Ovary (tissue), 9 donors: Measurements from ENCODE around the gene SCG5. TPM values are rescaled to one million over a fixed set of nuclear protein-coding genes. Genes with fewer than 3 reads are reported as not detected.

Experiments
- DNase-seq, 5 donors: peaks; one replicate each; pipeline ENCODE4 v3.0.0-alpha.2; 2019 to 2020
- H3K27ac ChIP-seq, 2 donors: fragments of 200-600 bp; one replicate each; pipeline versions ENCODE4 v1.5.1 to v1.8.0; 2019 to 2022
- H3K27me3 ChIP-seq: fragments of 200-600 bp; one replicate; pipeline ENCODE4 v1.8.0; 2022
- H3K36me3 ChIP-seq: fragments of 200-600 bp; sonication (generic); one replicate; pipeline ENCODE4 v1.5.1; 2019
- H3K4me1 ChIP-seq: one replicate; pipeline ENCODE4 v1.8.1; 2013; ENCODE audit warnings: mild to moderate bottlenecking, moderate library complexity; ENCODE audit not compliant: insufficient read depth
- H3K4me3 ChIP-seq: fragments of 200-600 bp; sonication (generic); one replicate; pipeline ENCODE4 v1.5.1; 2017
- H3K9me3 ChIP-seq, 2 donors: fragments of 200-600 bp in 1 of 2; sonication (generic) in 1 of 2; one replicate each; pipeline versions ENCODE4 v1.5.1 to v1.8.1; 2013 to 2019; ENCODE audit warnings: mild to moderate bottlenecking in 1 of 2, moderate library complexity in 1 of 2
- EP300 ChIP-seq: sonication (generic); formaldehyde crosslinking; IDR thresholded peaks from one replicate; pipeline ENCODE4 v1.6.1; 2017; ENCODE audit warnings: antibody characterized with exemption
- POLR2A ChIP-seq: fragments of 450-650 bp; IDR thresholded peaks from one replicate; pipeline ENCODE4 v1.6.1; 2017; ENCODE audit warnings: antibody characterized with exemption, mild to moderate bottlenecking, moderate library complexity
- WGBS, 3 donors: extraction: QIAGEN DNeasy Blood & Tissue Kit in 1 of 3; methylation state at CpG; one replicate each; pipeline versions ENCODE4 v1.1.5 to v1.1.7; 2013 to 2017; 5-methylcytosine and 5-hydroxymethylcytosine counted together
- intact Hi-C, 4 donors: fragments of 100-400 bp; cut with DNase I; formaldehyde crosslinking; loops; one replicate each; pipeline versions ENCODE4 v1.11.0 to v1.15.1; 2022 to 2023
- polyA plus RNA-seq, 2 donors: library from polyadenylated mRNA; stranded (reverse); fragments of 200-250 nt in 1 of 2; fragments of 350-450 nt in 1 of 2; fragmentation: Illumina TruSeq in 1 of 2; extraction: RNeasy Lipid Tissue Mini Kit (QIAGEN cat#74804) in 1 of 2; gene quantifications; one replicate each; pipeline ENCODE4 v1.2.3, GENCODE V29; 2013 to 2014
- total RNA-seq, 7 donors: library from RNA; depleted of rRNA in 2 of 7; stranded (reverse); fragments of >200 nt in 2 of 7; fragmentation: NEBNext Ultra II Directional in 3 of 7; extraction: Animal tissue kit (Norgen Biotek cat#: 25700) in 3 of 7; gene quantifications; one replicate each; pipeline versions ENCODE4 v1.1.0 to v1.2.4, GENCODE V29; 2016 to 2023
- TF ChIP-seq, protein P1 (sequence below), 3 donors: fragments of 450-650 bp in 2 of 3; fragments of 200-600 bp in 1 of 3; IDR thresholded peaks; one replicate each; pipeline versions ENCODE4 v1.5.1 to v1.8.0; 2016 to 2022; ENCODE audit warnings: antibody characterized with exemption in 3 of 3, mild to moderate bottlenecking in 1 of 3
- donor health status: DM: no; HTN: no; CAD: no; lungs with moderate emphysema.
- donor health status: DM: no; HTN: no; CAD: no.
- donor health status: Bipolar disorder and iron deficiency.
- donor health status: DM: yes; HTN: yes; CAD: no.
- donor health status: DM: no; HTN: no; CAD: no.
- donor health status: DM: yes; HTN: yes; CAD: no.

Gene SCG5
- total and polyA plus RNA-seq, 9 donors, result 0.63 to 34.1 (median 3.7) TPM; not detected in 1

DNA sequence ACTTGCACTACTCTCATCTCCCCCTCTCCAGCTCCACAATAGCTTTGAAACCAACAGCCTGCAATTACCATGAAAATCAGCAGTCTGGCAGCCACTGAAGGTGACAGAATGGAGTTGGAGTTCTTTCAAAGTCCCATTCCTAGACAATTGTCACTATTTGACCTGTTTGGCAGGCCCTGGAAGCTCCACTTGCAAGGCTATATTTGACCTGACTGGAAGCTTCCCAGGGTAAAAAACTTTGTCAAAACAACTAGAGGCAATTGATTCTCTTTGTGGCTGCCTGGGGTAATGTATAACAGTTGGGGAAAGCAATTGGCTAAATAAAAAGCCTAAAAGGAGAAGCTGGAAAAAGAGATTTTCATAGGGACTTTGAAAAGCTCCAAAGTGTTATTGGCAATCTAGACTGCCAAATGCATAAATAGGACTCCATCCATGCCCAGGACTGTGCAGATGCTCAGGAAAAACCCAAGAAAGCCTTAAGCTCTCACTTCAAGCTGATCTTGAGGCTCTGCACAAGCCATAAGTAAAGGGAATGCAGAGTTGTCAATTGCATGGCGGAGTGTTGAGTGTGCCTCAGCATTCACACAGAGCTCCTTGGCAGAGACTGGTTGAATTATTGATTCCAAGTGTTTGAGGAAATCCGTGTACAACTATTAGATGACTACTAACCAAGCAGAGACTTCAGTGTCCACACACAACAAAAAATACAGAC, 94.6 kb downstream of the SCG5 start:
- 78 to 87% (median 79%) methylated on average over 2 of the region's 2 CpGs for WGBS, 3 donors
- H3K4me3 ChIP-seq, result no peak overlapping the region
- intact Hi-C loops, result no loop called here
- no peak for DNase-seq
- H3K4me1 ChIP-seq, result no peaks in the 10 kb centered on the region
- TF ChIP-seq POLR2A, result no peak
- no peak for TF ChIP-seq EP300
- TF ChIP-seq, protein P1, sequence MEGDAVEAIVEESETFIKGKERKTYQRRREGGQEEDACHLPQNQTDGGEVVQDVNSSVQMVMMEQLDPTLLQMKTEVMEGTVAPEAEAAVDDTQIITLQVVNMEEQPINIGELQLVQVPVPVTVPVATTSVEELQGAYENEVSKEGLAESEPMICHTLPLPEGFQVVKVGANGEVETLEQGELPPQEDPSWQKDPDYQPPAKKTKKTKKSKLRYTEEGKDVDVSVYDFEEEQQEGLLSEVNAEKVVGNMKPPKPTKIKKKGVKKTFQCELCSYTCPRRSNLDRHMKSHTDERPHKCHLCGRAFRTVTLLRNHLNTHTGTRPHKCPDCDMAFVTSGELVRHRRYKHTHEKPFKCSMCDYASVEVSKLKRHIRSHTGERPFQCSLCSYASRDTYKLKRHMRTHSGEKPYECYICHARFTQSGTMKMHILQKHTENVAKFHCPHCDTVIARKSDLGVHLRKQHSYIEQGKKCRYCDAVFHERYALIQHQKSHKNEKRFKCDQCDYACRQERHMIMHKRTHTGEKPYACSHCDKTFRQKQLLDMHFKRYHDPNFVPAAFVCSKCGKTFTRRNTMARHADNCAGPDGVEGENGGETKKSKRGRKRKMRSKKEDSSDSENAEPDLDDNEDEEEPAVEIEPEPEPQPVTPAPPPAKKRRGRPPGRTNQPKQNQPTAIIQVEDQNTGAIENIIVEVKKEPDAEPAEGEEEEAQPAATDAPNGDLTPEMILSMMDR (IDR thresholded peaks at IDR 0.05), result no peak
- no peaks in the 10 kb centered on the region for H3K9me3 ChIP-seq
- H3K27me3 ChIP-seq, result no peaks in the 10 kb centered on the region
- no peak overlapping the region for H3K27ac ChIP-seq
- no peaks in the 10 kb centered on the region for H3K36me3 ChIP-seq

DNA sequence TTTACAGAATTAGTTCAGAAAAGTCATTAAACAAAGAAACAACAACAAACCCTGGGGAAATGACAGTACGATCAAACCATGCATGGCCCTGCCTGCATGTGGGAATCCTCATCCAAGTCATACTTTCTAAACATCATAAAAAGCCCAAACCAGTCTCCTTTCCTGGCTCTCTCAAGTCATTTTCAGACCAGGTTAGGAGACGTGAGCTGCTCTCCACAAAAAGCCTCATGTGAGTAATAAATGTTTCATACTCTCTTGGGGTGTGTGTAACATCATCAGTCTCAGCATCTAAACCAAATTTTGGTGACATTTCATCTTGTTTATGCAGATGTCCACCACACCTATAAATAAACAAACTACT, 95.2 kb downstream of the SCG5 start:
- Histone ChIP-seq H3K9me3 (no peaks in the 10 kb centered on the region), H3K27me3 (no peaks in the 10 kb centered on the region), H3K27ac (no peak overlapping the region), H3K36me3 (no peaks in the 10 kb centered on the region), H3K4me3 (no peak overlapping the region), H3K4me1 (no peaks in the 10 kb centered on the region)
- WGBS, 3 donors, result 80 to 89% (median 82%) methylated on average over 2 of the region's 2 CpGs
- DNase-seq, result no peak
- TF ChIP-seq, protein P1 (IDR thresholded peaks at IDR 0.05), result no peak
- TF ChIP-seq POLR2A, result no peak
- no peak for TF ChIP-seq EP300
- intact Hi-C loops, result no loop called here

DNA sequence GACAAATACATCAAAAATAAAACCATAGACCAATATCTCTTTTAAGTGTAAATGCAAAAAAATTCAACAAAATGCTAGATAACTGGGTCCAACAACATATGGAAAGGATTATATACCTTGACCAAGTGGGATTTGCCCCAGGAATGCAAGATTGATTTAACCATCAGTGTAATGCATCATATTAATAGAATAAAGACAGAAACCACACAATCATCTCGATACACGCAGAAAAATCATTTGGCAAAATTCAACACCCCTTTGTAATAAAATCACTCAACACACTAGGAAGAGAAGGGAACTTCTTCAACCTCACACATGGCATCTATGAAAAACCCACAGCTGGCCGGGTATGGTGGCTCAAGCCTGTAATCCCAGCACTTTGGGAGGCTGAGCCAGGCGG, 95.8 kb downstream of the SCG5 start:
- intact Hi-C loops, result no loop called here

DNA sequence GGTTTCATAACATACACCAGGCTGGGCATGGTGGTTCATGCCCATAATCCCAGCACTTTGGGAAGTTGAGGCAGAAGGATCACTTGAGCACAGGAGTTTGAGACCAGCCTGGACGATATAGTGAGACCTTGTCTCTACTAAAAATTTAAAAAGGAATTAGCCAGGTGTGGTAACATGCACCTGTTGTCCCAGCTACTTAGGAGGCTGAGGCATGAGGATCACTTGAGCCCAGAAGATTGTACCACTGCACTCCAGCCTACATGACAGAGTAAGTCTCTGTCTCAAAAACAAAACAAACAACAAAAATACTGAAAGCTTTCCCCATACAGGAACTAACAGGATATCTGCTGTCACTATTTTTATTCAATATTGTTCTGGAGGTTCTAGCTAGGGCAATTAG, 97.2 kb downstream of the SCG5 start:
- Histone ChIP-seq H3K4me1 (no peaks in the 10 kb centered on the region), H3K36me3 (no peaks in the 10 kb centered on the region), H3K27ac (no peak overlapping the region), H3K27me3 (no peaks in the 10 kb centered on the region), H3K9me3 (no peaks in the 10 kb centered on the region), H3K4me3 (no peak overlapping the region)
- DNase-seq, result no peak
- WGBS, 3 donors, result 74 to 83% (median 77%) methylated on average over 1 of the region's 1 CpG
- intact Hi-C loops, result no loop called here
- no peak for TF ChIP-seq POLR2A
- TF ChIP-seq, protein P1 (IDR thresholded peaks at IDR 0.05), result no peak
- TF ChIP-seq EP300, result no peak

More for the DNA sequence above, 95.8 kb downstream of the SCG5 start:
- no peak overlapping the region for H3K4me3 ChIP-seq
- WGBS, 3 donors, result 85 to 93% (median 87%) methylated on average over 4 of the region's 4 CpGs
- H3K27ac ChIP-seq, result no peak overlapping the region
- no peaks in the 10 kb centered on the region for H3K36me3 ChIP-seq
- no peak for DNase-seq
- no peaks in the 10 kb centered on the region for H3K27me3 ChIP-seq
- TF ChIP-seq POLR2A, result no peak
- TF ChIP-seq EP300, result no peak
- TF ChIP-seq, protein P1 (IDR thresholded peaks at IDR 0.05), result no peak
- H3K4me1 ChIP-seq, result no peaks in the 10 kb centered on the region
- no peaks in the 10 kb centered on the region for H3K9me3 ChIP-seq
